ENCODE measurements around the gene ZNF219.

GRCh38 chr14:21041676-21042433, 56.6 kb downstream of the ZNF219 start, which contains the start of gene RNASE7:
- TF ChIP-seq, protein P1, sequence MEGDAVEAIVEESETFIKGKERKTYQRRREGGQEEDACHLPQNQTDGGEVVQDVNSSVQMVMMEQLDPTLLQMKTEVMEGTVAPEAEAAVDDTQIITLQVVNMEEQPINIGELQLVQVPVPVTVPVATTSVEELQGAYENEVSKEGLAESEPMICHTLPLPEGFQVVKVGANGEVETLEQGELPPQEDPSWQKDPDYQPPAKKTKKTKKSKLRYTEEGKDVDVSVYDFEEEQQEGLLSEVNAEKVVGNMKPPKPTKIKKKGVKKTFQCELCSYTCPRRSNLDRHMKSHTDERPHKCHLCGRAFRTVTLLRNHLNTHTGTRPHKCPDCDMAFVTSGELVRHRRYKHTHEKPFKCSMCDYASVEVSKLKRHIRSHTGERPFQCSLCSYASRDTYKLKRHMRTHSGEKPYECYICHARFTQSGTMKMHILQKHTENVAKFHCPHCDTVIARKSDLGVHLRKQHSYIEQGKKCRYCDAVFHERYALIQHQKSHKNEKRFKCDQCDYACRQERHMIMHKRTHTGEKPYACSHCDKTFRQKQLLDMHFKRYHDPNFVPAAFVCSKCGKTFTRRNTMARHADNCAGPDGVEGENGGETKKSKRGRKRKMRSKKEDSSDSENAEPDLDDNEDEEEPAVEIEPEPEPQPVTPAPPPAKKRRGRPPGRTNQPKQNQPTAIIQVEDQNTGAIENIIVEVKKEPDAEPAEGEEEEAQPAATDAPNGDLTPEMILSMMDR (IDR thresholded peaks at IDR 0.05; ENCODE audit: poor library complexity, severe bottlenecking), result no peak
- TF ChIP-seq RAD21 (conservative IDR thresholded peaks at IDR 0.05), result no peak
- TF ChIP-seq TAF1 (IDR thresholded peaks at IDR 0.05; ENCODE audit: low read depth), result no peak
- TF ChIP-seq EP300 (conservative IDR thresholded peaks at IDR 0.05; ENCODE audit: poor library complexity, severe bottlenecking), result no peak
- no peak for TF ChIP-seq SMC3 (conservative IDR thresholded peaks at IDR 0.05; ENCODE audit: poor library complexity)
- no peak for TF ChIP-seq EZH2 (IDR thresholded peaks at IDR 0.05; ENCODE audit: borderline replicate concordance, insufficient read depth, low read length, poor library complexity, severe bottlenecking)
- no peak for TF ChIP-seq MXI1 (conservative IDR thresholded peaks at IDR 0.05; ENCODE audit: poor library complexity, severe bottlenecking)
- TF ChIP-seq POLR2AphosphoS5 (IDR thresholded peaks at IDR 0.05), result no peak

Data from neural cell (in vitro differentiated cells).